ENCODE results near the gene BICC1.

Gene BICC1

DNA sequence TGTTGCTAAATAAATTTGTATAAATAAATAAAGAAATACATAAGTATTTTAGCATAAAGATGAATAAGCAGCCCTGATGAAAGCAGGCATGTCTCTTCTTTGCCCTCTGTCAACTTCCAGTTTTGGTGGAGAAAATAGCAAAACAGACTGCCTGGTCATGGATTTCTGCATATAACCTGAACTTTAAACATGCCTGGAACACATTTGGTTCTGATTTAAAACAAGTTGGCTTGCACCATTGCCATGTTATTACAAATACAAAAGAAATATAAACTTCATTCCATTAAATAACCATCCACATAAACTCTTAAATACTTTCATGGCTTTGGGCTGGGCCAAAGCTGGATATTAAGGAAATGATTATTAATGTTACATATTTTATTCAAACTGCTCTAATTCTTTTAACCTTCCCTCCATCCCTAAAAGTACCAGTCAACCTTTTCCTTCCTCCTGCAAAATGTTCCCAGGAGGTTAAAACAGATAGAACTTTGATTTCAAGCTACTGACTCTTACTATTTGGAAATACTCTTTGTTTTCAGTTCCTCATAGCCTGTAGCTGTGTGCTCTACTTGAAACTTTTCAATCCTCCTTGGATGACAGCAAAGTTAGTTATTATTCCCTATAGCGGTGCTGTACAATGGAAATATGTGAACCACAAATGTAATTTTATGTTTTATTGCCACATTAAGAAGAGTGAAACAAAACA, 96.3 kb downstream of the BICC1 start:
- no peak for DNase-seq

DNA sequence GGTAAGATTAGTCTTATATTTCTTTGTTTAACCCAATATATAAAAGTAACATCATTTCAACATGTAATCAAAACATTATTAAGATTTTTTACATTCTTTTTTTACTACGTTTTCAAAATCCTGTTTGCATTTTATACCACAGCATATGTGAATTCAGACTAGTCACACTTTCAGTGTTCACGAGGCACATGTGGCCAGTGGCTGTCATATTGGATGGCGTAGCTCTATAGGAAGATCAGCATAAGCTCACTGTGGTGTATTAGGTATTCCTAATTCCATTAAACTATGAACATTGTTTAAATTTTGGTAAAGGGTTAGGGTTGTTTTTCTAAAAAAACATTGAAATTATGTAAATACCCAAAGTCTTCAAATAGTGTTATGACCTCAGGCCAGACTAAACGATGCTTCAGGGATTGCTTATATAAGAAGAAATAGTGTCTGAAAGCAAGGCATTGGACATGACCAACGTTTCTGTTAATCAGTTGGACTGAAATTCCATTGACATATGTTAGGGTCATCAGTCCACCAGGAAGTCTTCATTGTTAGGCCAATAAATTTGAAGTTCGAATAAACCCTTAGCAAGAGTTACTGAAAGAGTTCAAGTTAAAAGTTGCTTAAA, 97.0 kb downstream of the BICC1 start:
- no peak for DNase-seq

DNA sequence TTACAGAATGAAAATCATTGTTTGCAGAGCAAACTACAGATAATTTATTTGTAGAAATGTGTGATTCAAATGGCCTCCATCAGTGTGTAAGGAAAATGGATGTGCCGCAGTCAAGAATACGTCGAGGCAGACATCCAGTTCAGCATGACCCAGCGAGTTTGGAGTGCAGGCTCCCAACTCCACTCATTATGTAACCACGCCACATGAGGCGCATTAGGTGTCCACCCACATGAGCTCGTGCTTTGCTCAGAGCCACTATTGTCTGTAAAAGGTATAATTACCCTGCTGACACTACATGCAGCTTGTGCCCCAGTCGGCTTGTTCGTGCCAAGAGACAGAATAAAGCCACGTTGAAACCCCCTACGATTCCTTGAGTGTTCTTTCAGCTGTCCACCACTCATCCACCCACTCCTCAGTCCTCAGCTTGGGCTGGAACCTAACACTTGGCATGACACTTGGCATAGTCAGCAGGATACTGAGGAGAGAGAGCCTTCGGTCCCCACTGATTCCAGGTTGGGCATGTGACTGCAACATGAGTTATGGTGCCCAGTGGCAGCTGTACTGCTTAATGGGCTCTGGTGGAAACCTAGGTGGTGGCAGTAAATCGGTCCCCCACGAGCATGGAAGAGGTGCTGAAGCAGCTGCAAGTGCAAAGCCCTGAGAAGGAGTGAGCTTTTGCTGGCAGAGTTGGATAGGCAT, 102.7 kb downstream of the BICC1 start:
- DNase-seq = no peak

DNA sequence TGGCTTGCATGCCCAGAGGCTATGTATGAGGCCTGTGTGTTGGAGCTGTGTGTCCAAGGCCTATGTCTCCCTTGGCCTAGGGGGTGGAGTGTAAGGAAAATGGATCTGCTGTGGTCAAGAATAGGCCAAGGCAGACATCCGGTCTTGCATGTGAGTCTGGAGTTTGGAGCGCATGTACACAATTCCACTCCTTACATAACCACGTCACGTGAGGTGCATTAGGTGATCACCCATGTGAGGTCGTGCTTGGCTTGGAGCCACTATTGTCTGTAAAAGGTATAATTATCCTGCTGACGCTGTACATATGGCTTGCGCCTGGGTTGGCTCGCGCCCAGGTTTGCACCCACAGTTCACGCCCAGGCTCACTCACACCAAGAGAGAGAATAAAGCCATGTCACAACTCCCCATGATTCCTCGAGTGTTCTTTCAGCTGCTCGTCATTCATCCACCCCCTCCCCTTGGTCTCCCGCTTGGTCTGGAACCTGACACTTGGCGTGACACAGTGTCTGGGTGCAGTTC, 105.5 kb downstream of the BICC1 start:
- DNase-seq = no peak

DNA sequence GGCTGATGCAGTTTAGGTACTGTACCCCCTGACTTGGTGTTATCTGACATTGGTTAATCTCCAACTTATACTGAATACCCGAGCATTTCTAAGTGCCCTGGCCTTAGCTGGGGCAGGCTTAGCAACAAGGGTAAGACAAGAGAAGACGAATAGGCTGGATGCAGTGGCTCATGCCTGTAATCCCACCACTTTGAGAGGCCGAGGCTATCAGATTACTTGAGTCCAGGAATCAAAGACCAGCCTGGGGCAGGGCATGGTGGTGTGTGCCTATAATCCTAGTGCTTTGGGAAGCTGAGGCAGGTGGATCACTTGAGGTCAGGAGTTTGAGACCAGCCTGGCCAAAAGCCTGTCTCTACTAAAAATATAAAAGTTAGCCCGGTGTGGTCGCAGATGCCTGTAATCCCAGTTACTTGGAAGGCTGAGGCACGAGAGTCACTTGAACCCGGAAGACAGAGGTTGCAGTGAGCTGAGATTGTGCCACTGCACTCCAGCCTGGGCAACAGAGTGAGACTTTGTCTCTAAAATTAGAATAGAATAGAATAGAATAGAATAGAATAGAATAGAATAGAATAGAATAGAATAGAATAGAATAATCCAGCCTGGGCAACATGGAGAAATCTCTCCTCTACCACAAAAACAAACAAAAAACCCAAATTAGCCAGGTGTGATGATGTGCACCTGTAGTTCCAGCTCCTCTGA, 108.9 kb downstream of the BICC1 start:
- DNase-seq = no peak

DNA sequence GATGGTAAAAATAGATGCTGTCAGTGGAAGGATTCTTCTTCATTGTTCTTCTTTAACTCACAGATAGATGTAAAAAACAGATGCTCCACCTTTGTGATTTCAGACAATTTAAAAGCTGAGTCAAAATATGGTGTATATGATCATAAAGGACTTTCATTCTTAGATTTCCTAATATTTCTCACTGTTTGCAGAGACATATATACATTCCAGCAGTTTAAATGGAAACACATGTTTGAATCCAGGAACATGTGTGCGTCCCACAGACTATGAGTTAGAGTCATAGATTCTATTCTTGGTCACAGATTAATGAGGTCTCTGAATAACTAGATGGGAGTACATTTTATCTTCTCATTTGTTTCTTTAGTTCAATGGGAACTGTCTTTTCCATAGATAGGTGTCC, 109.6 kb downstream of the BICC1 start:
- no peak for DNase-seq

DNA sequence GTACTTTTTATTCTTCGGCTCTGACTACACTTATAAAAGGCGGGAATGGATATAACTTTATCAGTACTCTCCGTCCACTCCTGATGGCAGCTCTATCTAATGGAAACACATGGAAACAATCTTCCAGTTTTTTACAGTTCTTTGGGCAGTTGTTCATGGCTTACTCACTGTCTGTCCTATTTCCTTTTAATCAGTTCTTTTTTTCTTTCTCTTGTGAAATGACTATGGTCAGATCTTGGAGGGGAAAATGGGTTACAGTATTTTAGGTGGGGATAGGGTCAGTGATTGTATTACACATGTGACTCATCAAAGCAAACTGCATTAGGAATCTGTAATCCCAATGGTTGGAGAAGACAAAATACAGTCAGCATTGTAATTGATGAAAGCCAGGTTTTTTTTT, 112.4 kb downstream of the BICC1 start:
- DNase-seq = no peak

DNA sequence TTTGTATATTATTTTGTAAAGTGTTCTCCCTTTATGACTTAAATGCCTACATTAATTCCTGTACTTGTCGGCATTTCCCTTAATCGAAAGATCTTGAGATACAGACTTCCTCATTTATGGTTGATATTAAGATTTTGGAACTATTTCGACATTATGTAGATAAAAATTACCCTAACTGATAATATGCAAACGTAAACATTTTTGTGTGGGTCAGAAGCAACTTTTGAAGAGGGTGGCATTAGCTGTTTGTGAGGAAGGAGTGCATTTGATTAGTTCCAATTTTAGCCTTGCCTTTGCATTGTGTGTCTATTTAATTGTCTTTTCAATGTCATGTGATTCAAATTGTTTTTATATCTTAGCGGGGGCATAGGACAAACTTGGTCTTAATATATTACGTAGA, 114.7 kb downstream of the BICC1 start:
- DNase-seq = no peak

DNA sequence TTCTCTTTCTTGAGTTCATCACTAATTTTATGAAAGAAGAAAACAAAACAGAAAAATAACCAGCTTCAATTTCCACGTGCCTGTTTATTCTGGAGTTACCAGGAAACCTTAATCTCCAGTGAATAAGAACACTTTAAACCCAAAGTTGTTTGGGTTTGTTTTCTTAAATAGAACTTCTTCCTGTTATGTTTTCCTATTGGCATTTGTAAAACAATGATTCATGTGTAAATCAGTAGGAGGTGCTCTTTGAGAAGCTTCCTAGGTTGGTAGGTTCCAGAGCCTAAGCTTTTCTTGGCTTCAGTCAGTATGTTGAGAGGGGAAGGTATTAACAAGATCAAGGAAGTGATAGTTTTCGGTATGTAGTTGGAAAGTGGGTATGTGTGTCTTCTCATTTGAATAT, 119.0 kb downstream of the BICC1 start:
- no peak for DNase-seq

DNA sequence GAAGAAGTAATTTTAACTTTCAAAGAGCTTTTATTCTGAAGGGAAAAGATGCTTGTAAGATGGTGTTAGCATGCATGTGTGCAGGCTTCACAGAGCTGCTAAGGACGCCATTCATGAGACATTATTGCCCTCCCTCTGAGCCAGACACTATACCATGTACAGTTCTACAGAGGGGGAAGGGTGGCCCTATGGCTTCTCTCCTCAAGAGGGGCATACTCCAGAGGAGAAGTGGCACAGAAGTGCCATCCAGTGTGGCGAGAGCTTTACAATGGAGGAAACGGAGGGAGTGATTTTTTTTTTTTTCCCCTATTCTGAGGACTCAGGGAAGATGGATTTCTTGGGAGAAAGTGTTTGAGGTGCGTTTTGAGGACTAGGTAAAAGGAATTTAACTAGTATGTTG, 119.5 kb downstream of the BICC1 start:
- DNase-seq = no peak

DNA sequence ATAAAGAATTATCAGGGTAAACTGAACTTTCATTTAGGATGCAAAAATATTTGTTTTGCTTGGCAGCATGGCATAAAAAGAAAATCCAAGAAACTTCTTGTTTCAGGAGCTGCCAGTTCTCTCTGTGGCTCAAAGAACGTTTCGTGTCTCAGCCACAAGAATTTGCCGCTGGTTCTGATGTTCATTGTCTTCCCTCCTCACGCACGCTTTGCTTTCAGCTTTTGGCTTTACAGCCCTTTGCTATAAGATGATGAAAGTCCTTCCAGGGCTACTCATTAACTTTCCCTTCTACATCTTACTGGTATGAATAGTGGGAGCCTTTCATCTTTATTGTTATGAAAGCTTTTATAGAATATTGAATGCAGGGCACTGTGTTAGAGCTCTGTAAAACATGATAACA, 124.7 kb downstream of the BICC1 start:
- no peak for DNase-seq

DNA sequence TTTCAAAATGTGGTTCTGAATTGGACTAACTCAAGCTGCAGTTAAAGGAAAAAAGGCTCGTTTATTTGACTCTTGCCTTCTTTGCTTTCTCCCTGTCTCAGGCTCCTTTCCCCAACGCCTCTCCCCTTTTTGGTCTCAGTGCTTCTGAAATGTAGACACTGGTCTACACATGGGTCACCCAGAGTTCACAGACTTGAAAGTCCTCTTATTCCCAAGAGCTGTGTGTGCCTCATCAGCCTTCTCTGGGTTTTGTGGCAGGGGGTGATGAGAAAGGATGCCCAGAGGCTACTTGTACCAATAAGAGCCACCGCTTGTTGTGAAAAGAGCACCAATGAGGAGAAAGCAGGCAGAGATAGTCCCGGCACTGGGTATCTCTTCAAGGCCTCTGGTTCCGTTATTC, 125.7 kb downstream of the BICC1 start:
- no peak for DNase-seq

DNA sequence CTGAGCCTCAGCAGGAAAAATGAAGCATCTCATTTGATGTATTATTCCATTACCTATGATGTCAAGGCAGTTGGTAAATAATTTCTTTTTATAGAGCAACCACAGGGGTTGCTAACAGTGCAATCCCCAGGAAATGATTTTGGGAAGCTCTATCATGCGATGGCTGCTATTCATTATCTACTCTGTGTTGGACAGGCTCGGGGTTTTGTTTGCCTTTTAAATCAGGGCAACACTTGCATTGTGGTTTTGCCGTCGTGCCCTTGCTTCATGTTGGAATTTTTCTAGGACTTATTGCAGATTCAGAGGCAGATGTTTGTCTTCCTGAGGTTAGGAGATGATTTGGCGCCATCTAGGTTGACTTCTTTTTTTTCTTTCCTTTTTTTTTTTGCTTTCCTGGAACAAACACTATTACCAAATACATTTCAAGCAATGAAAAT, 128.4 kb downstream of the BICC1 start:
- DNase-seq = no peak

DNA sequence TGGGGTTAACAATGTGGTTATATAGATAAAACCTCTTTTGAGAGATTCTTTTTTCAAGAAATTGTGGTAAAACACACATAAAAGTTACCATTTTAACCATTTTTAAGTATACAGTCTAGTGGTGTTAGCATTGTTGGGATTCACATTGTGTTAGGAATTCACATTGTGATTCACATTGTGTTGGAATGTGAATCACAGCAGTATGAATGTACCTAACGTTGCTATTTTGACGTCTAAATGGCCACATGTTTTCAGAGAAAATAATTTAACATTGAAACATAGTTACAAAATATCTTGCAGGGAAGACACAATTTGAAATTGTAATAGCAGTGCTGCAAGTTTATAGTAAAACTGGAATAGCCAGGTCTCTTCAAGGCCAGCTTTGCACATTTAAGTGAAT, 129.0 kb downstream of the BICC1 start:
- no peak for DNase-seq

DNA sequence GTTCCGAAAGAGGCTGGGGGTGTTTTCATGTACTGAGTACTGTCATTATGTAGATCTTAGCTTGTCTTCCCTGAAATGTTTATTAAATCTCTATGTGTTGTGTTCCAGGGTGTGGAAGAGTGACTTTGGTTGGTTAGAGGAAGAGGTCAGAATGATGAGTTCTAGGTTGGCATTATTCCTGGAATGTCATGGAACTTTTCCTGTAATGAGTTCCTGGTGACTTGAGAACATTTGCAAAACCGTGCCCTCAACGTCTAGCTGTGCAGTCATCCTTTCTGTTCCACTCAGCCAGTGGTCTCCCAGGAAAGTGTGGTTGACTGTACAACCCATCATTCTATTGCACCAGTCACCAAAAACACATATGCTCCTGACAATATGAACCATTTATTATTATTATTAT, 129.6 kb downstream of the BICC1 start:
- DNase-seq = no peak

DNA sequence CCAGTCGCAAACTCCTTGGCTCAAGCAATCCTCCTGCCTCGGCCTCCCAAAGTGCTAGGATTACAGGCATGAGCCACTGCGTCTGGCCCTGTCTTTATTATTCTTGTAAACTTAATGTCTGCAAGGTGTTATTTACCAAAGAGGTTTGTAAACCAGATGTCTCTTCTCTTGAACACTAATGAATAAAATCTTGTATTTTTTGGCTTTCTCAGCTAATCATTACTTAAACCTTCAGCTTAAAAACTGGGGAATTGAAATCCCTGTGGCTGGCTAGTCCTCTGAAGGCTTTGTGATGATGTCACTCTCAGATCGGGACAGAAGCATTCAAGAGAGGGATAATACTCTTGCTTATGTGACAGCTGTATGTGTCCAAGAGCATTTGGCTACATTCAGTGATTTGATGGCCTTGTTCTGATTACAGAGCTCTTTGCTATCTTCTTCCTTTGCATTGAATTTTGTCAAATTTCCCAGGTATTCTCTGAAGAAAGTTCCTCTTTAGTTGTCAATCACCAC, 130.3 kb downstream of the BICC1 start:
- DNase-seq = no peak

DNA sequence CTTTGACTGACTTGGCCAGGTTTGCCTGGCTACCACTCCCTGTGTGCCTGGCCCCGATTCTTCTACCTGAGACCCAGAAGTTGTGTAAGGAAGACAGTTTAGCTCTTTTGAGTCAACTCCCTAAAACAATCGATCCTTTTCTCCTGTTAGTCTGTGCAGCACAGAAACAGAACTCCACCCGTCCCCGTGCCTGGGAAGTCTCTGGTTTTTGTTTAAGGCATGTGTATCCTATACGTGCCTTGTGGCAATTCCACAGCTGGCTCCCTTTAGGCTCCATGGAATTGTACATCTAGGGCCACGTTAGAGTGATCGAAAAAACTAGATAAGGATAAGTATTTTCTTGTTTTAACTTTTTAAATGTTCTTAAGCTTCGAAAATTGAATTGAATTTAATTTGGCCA, 131.6 kb downstream of the BICC1 start:
- no peak for DNase-seq

DNA sequence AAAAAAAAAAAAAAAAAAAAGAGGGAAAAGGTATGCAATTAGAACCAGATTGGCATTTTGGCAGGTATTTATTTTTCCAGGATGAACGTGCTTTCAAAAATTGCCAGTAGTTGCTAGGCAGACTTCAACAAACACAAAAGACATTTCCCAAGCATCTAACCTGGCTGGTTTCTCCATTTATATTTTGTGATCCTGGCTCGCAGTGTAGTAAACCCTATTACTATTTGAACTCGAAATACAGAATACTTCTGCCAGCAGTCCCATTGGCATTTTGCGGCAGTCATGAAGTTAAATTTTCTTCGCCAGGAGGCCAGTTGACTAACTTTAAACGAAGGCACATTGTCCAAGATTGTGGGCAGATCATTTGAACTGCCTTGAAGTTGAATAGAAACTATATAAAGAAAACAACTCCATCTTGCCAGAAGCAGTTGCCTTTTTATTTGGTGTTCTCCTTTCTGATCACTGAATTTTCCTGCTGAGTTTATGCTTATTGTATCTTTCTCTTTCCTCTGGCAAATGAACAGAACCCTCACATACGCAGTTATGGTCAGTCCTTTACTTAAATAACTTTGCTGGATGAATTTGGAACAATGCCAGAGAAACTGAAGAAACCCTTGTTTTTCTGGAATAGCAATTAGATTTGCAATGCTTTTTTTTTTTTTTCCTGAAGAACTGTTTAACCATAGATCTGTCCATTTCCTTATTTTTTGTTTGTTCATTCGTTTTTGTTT, 132.9 kb downstream of the BICC1 start:
- no peak for DNase-seq

DNA sequence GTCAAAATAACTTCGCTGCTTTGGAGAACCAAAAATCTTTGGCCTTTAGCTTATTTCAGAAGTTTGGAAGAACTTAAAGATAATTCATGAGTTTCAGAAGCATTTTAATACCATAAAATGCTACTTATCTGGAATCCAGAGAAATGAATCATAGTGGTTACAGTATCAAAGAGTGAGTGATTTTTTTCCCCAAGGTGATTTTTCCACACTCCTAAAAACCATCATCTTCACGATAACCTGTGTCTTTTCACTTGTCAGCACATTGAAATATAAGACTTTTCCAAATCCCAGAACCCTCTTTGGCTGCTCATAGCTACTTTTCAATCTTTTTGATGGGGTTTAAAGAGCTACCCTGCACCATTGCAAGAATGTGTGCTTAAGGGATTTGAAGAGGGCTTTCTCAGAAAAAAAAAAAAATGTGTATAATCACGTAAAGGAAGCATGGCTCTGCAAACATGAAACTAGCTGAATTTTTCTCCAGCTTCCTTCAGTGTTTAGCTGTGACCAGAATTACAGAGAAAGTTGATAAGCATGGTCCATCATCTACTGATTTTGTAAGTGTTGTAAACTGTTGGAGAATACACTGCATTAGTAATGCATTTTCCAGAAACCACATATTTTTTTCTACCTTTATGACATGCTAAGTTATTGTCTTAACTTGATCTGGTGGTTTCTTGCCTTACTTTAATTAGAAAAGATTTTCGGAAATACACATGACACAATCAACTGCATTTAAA, 134.9 kb downstream of the BICC1 start:
- DNase-seq = no peak

DNA sequence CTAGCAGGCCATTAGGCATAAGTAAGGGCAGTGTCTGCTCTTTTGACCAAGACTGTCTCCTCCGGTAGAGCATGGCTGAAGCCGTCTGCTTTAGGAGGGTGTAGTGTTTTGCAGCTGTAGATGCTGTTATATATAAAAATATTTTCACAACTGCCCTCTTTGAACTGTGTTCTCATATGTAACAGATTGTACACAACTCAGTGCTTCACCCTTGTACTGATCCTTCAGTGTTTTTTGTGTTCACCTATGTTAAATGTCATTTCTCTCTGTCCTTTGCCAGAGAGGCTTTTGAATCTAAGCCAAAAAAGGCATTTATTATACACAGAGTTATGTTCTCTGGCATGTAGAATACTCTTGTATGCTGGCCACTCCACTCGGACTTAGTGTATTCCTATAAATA, 135.5 kb downstream of the BICC1 start:
- DNase-seq = no peak

DNA sequence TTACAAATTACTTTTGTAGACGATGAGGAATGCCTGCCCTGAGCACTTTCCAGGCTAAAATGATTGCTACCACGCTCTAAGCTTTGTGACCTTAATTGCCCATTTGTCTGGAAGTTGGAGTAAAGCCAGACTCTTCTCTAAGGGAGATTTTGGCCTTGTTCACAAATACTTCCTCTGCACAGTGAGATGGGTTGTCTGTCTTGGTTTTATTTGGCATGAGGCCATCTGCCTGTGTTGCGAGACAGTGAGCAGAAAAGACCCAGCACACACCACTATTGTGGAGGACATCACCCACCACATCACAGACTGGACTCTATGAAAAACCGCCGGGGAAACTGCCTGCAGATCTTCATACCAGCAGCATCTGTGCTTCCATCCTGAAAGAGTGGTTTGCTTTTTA, 138.4 kb downstream of the BICC1 start:
- no peak for DNase-seq

DNA sequence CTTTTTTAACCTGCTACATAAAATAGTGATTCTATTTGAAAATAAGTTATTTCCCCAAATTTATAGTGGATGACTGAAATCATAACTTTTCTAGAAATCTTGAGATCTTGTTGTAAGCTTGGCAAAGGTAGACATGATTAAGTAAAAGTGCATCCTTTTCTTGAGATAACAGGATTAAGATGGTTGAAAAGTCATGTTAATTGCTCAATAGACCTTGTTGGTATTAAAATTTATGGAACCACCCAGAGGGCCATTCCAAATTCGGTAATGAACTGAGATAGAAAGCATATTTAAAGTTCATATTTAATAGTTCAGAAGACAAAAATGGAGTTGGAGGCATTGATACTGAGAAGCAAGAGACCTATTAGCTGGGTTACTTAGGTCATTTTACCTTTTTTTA, 139.1 kb downstream of the BICC1 start:
- DNase-seq = no peak
